Epithelial cell of proximal tubule (primary cell): Measurements from ENCODE around the gene KCTD18. TPM values are rescaled to one million over a fixed set of nuclear protein-coding genes. Genes with fewer than 3 reads are reported as not detected.
A peak's percentile ranks its signal among the peaks of the same experiment; 100 is the strongest.

Source experiments
- DNase-seq: peaks from one replicate; pipeline ENCODE4 v3.0.0-alpha.2; 2011; ENCODE audit warnings: low read depth
- H3K4me3 ChIP-seq: 2 replicates; pipeline ENCODE4 v1.5.1; 2011; ENCODE audit warnings: low read depth, mild to moderate bottlenecking, low read length
- CTCF ChIP-seq: conservative IDR thresholded peaks from 2 replicates; pipeline ENCODE4 v1.5.1; 2012; ENCODE audit warnings: low read depth, mild to moderate bottlenecking, low read length
- total RNA-seq: library from RNA; depleted of rRNA; stranded (reverse); fragments of >200 nt; gene quantifications from 2 replicates; pipeline ENCODE4 v1.2.3, GENCODE V29; 2015

Gene KCTD18
- total RNA-seq, 1 donor from 2014 or later = 11.4 TPM

- no peak overlapping the region for H3K4me3 ChIP-seq
- TF ChIP-seq CTCF = no peak
- no peak for DNase-seq
These were observed 50.8 kb downstream of the KCTD18 start for GRCh38 chr2:200459101-200459500.

- DNase-seq = no peak
- TF ChIP-seq CTCF = no peak
- H3K4me3 ChIP-seq = no peak overlapping the region
These were observed 53.3 kb downstream of the KCTD18 start for GRCh38 chr2:200456567-200456966.

GRCh38 chr2:200455958-200456421 lies 53.9 kb downstream of the KCTD18 start:
- no peak overlapping the region for H3K4me3 ChIP-seq
- no peak for TF ChIP-seq CTCF
- DNase-seq = peak; percentile 70

- no peak overlapping the region for H3K4me3 ChIP-seq
- TF ChIP-seq CTCF = no peak
- DNase-seq = peak; percentile 60
These were observed 54.7 kb downstream of the KCTD18 start for GRCh38 chr2:200454927-200455801.

- no peak overlapping the region for H3K4me3 ChIP-seq
- no peak for DNase-seq
- TF ChIP-seq CTCF = peak; percentile 22
These were observed 55.9 kb downstream of the KCTD18 start for GRCh38 chr2:200453853-200454534.

GRCh38 chr2:200453142-200453852 lies 56.6 kb downstream of the KCTD18 start:
- H3K4me3 ChIP-seq = no peak overlapping the region
- no peak for DNase-seq
- no peak for TF ChIP-seq CTCF
